GM12878 (cell line): Measurements from ENCODE around the gene CARD16. TPM values are rescaled to one million over a fixed set of nuclear protein-coding genes. Genes with fewer than 3 reads are reported as not detected.
"Not testable (repeated sequence)": the region's sequence is repeated elsewhere in the genome, so short reads cannot be mapped to it uniquely, and the experiment has no call there.

Experiments
- ATAC-seq: fragments of 200-7000 bp; cut with Tn5 transposase; 3 replicates; pipeline ENCODE4 v1.9.1; 2020; ENCODE audit warnings: mild to moderate bottlenecking, moderate library complexity
- Bru-seq: library from RNA; stranded (reverse); fragments of 400-500 nt; gene quantifications from one replicate; lab custom pipeline; 2021; lab: Mats Ljungman, UMichigan
- BruChase-seq, 2 experiments: library from RNA; stranded (reverse); fragments of 400-500 nt; gene quantifications; one replicate each; lab custom pipeline; 2021; lab: Mats Ljungman, UMichigan
- BruUV-seq: library from RNA; stranded (reverse); fragments of 400-500 nt; replicated peaks from 2 replicates; lab custom pipeline; 2021; lab: Mats Ljungman, UMichigan
- CTCF ChIA-PET: fragments of 300-600 bp; sonication (Branson Sonifier 250); formaldehyde crosslinking; extraction: SDS; loops from one replicate; lab custom pipeline; 2021; ENCODE audit warnings: inconsistent platforms; lab: Yijun Ruan, JAX
- POLR2A ChIA-PET: fragments of 350-600 bp; formaldehyde crosslinking; extraction: SDS; loops from one replicate; lab custom pipeline; 2021; ENCODE audit warnings: inconsistent platforms; lab: Charles Lee
- RAD21 ChIA-PET: fragments of 300-600 bp; sonication (Branson Sonifier 250); formaldehyde crosslinking; loops from one replicate; lab custom pipeline; 2023; ENCODE audit warnings: antibody characterized with exemption; ENCODE audit not compliant: unreplicated experiment; lab: Charles Lee
- SMC1A ChIA-PET: fragments of 300-600 bp; sonication (Branson Sonifier 250); formaldehyde crosslinking; loops from one replicate; lab custom pipeline; 2023; ENCODE audit not compliant: unreplicated experiment, uncharacterized antibody; lab: Charles Lee
- DNase-seq: peaks from one replicate; pipeline ENCODE4 v3.0.0-alpha.2; 2011; ENCODE audit warnings: low read depth, low spot score
- FAIRE-seq: peaks from 3 replicates; lab custom pipeline; 2011; peaks lifted over from hg19 to GRCh38; lab: Jason Lieb, UNC
- H2AFZ ChIP-seq: 2 replicates; pipeline ENCODE4 v1.6.0; 2011; ENCODE audit warnings: low read depth, low read length, control low read depth; ENCODE audit not compliant: control insufficient read depth
- H3K27ac ChIP-seq: 2 replicates; pipeline ENCODE4 v1.5.1; 2011; ENCODE audit warnings: control low read depth; ENCODE audit not compliant: control insufficient read depth, insufficient read depth
- H3K27me3 ChIP-seq, 2 experiments: replicated peaks in 1 of 2; 2 replicates each; pipeline versions ENCODE4 v1.6.0 to v1.6.1; 2011; ENCODE audit warnings: low read length in 1 of 2; ENCODE audit not compliant: control insufficient read depth in 2 of 2, insufficient read depth in 2 of 2
- H3K36me3 ChIP-seq, 2 experiments: 2 replicates each; pipeline ENCODE4 v1.5.1; 2011; ENCODE audit warnings: low read length in 1 of 2; ENCODE audit not compliant: control insufficient read depth in 2 of 2, insufficient read depth in 2 of 2
- H3K4me1 ChIP-seq: 2 replicates; pipeline ENCODE4 v1.6.1; 2011; ENCODE audit warnings: mild to moderate bottlenecking, low read length, moderate library complexity, mixed read lengths; ENCODE audit not compliant: control insufficient read depth, insufficient read depth
- H3K4me2 ChIP-seq: 2 replicates; pipeline ENCODE4 v1.6.0; 2011; ENCODE audit warnings: control low read depth; ENCODE audit not compliant: control insufficient read depth, insufficient read depth
- H3K4me3 ChIP-seq: fragments of 200-600 bp; sonication (generic); 2 replicates; pipeline ENCODE4 v1.5.1; 2016
- H3K79me2 ChIP-seq: 2 replicates; pipeline ENCODE4 v1.6.0; 2011; ENCODE audit warnings: low read length; ENCODE audit not compliant: control insufficient read depth, insufficient read depth
- H3K9ac ChIP-seq: 2 replicates; pipeline ENCODE4 v1.8.0; 2011; ENCODE audit warnings: low read length, control low read depth, mixed read lengths; ENCODE audit not compliant: control insufficient read depth, insufficient read depth
- H3K9me3 ChIP-seq: replicated peaks from 3 replicates; pipeline ENCODE4 v1.5.1; 2011; ENCODE audit warnings: mild to moderate bottlenecking, low read length; ENCODE audit not compliant: control insufficient read depth, insufficient read depth
- H4K20me1 ChIP-seq: 2 replicates; pipeline ENCODE4 v1.6.0; 2011; ENCODE audit not compliant: control insufficient read depth, insufficient read depth
- IKZF1 ChIP-seq: fragments of 450-650 bp; conservative IDR thresholded peaks from 2 replicates; pipeline ENCODE4 v1.6.1; 2017; ENCODE audit warnings: antibody characterized with exemption, mild to moderate bottlenecking
- IKZF2 ChIP-seq, 2 experiments: fragments of 450-650 bp; IDR thresholded peaks; 2 replicates each; pipeline ENCODE4 v1.6.1; 2017; ENCODE audit warnings: mild to moderate bottlenecking in 2 of 2, moderate library complexity in 2 of 2
- NBN ChIP-seq: fragments of 450-650 bp; IDR thresholded peaks from 2 replicates; pipeline ENCODE4 v1.6.1; 2016
- POLR2A ChIP-seq: IDR thresholded peaks from 2 replicates; pipeline ENCODE4 v1.6.1; 2011; ENCODE audit warnings: low read depth, mild to moderate bottlenecking, low read length
- POLR2AphosphoS5 ChIP-seq: IDR thresholded peaks from 2 replicates; pipeline ENCODE4 v1.6.1; 2011; ENCODE audit warnings: mild to moderate bottlenecking, low read length, inconsistent platforms
- POU2F2 ChIP-seq: IDR thresholded peaks from 3 replicates; pipeline ENCODE4 v1.6.1; 2011; ENCODE audit warnings: low read depth, mild to moderate bottlenecking, low read length, borderline replicate concordance
- YY1 ChIP-seq: IDR thresholded peaks from 2 replicates; pipeline ENCODE4 v1.6.1; 2011; ENCODE audit warnings: low read depth, mild to moderate bottlenecking, low read length
- WGBS: methylation state at CpG from one replicate; pipeline ENCODE4 v1.1.6; 2016; ENCODE audit warnings: low lambda C conversion rate; ENCODE audit not compliant: insufficient replicate concordance, insufficient coverage; ENCODE audit errors: missing lambda C conversion rate; 5-methylcytosine and 5-hydroxymethylcytosine counted together
- in situ Hi-C: fragments of 300-500 bp; cut with MboI; formaldehyde crosslinking; loops from 9 replicates; pipeline ENCODE4 v1.14.3; 2018; ENCODE audit warnings: mixed read lengths
- intact Hi-C: fragments of 100-400 bp; cut with micrococcal nuclease; formaldehyde crosslinking; loops from one replicate; pipeline ENCODE4 v1.14.2; 2022; ENCODE audit not compliant: unreplicated experiment
- long read RNA-seq, 2 experiments: library from polyadenylated mRNA; unstranded; transcript quantifications; one replicate each; pipeline ENCODE4 v2.0.0, GENCODE V29; 2019 to 2020
- polyA minus RNA-seq, 3 experiments: library from RNA; depleted of rRNA, polyadenylated mRNA; stranded (reverse); fragments of >200 nt; gene quantifications; 2 replicates each; pipeline ENCODE4 v1.2.3, GENCODE V29; 2011
- polyA plus RNA-seq, 11 experiments: library from polyadenylated mRNA; depleted of rRNA in 4 of 11; unstranded in 6 of 11; stranded (reverse) in 5 of 11; fragments of >200 nt; fragmentation: Nextera tagmentation in 4 of 11; fragmentation: Illumina TruSeq in 1 of 11; extraction: Ambion mirVana in 4 of 11; extraction: Trizol in 1 of 11; gene quantifications; 1 replicate in 1 of 11; 2 replicates in 10 of 11; pipeline versions ENCODE4 v1.2.1 to v1.2.3, GENCODE V29; 2011 to 2016; ENCODE audit warnings: inconsistent platforms in 2 of 11, missing spikeins in 2 of 11, low read depth in 1 of 11
- total RNA-seq, 4 experiments: library from RNA; depleted of rRNA in 3 of 4; stranded (reverse); fragments of >200 nt in 3 of 4; fragmentation: Illumina TruSeq in 1 of 4; extraction: Trizol in 1 of 4; gene quantifications; 2 replicates each; pipeline versions ENCODE4 v1.2.1 to v1.2.3, GENCODE V29; 2013 to 2021
- TF ChIP-seq, protein P1 (sequence below): fragments of 450-650 bp; IDR thresholded peaks from 2 replicates; pipeline ENCODE4 v1.6.1; 2017; ENCODE audit warnings: low read depth, mild to moderate bottlenecking, moderate library complexity

Gene CARD16
- 18.0 and 24.7 TPM in 2 replicates for total RNA-seq (2013; cell fraction: nucleolus; rRNA removed)
- total RNA-seq (2014; rRNA removed) = 11.8 and 13.8 TPM in 2 replicates
- 17.1 and 19.9 TPM in 2 replicates for total RNA-seq (2014; rRNA removed; fragmentation: Illumina TruSeq; extraction: Trizol)
- total RNA-seq (2021) = 13.5 and 15.1 TPM in 2 replicates
- polyA plus RNA-seq (2011; ENCODE audit: low read depth) = 87.6 TPM
- 22.2 and 31.3 TPM in 2 replicates for polyA plus RNA-seq (2011; rRNA removed)
- 9.1 and 15.0 TPM in 2 replicates for polyA plus RNA-seq (2011; cell fraction: cytosol; rRNA removed)
- polyA plus RNA-seq (2011; cell fraction: nucleus; rRNA removed) = 6.9 and 8.1 TPM in 2 replicates
- polyA plus RNA-seq (2012) = 18.0 and 22.2 TPM in 2 replicates
- polyA plus RNA-seq (2014; fragmentation: Illumina TruSeq; extraction: Trizol) = 25.3 and 29.6 TPM in 2 replicates
- 10 to 100 TPM; 75.8 to 76.3 TPM for polyA plus RNA-seq (2014; fragmentation: Nextera tagmentation; extraction: Ambion mirVana)
- polyA plus RNA-seq (2014; rRNA removed) = 20.1 and 25.7 TPM in 2 replicates
- 10 to 100 TPM; 29.9 to 30.3 TPM for polyA plus RNA-seq (2016; fragmentation: Nextera tagmentation; extraction: Ambion mirVana)
- polyA minus RNA-seq (2011; rRNA and poly(A)+ RNA removed) = 6.1 and 12.3 TPM in 2 replicates
- 2.0 and 3.7 TPM in 2 replicates for polyA minus RNA-seq (2011; cell fraction: cytosol; rRNA and poly(A)+ RNA removed)
- 10.7 and 10.9 TPM in 2 replicates for polyA minus RNA-seq (2011; cell fraction: nucleus; rRNA and poly(A)+ RNA removed)
- Bru-seq, nascent RNA = percentile 39 among the genes with signal in this experiment
- BruChase-seq, experiment 1, labeled RNA remaining after a 6-hour chase = percentile 20 among the genes with signal in this experiment
- BruChase-seq, experiment 2, labeled RNA remaining after a 2-hour chase = percentile 18 among the genes with signal in this experiment
- long read RNA-seq, experiment 1, partial matches to known transcripts = 3 of 9 reads
- long read RNA-seq, experiment 1, other reads (novel, unspliced or antisense) = 0 of 9 reads
- long read RNA-seq, experiment 2, transcript CARD16-202 (3 exons, 686 nt) = major isoform, 10 of 22 reads
- long read RNA-seq, experiment 2, transcript CARD16-201 (4 exons, 613 nt) = major isoform, 10 of 22 reads
- long read RNA-seq, experiment 2, partial matches to known transcripts = 2 of 22 reads
- long read RNA-seq, experiment 2, other reads (novel, unspliced or antisense) = 0 of 22 reads

DNA sequence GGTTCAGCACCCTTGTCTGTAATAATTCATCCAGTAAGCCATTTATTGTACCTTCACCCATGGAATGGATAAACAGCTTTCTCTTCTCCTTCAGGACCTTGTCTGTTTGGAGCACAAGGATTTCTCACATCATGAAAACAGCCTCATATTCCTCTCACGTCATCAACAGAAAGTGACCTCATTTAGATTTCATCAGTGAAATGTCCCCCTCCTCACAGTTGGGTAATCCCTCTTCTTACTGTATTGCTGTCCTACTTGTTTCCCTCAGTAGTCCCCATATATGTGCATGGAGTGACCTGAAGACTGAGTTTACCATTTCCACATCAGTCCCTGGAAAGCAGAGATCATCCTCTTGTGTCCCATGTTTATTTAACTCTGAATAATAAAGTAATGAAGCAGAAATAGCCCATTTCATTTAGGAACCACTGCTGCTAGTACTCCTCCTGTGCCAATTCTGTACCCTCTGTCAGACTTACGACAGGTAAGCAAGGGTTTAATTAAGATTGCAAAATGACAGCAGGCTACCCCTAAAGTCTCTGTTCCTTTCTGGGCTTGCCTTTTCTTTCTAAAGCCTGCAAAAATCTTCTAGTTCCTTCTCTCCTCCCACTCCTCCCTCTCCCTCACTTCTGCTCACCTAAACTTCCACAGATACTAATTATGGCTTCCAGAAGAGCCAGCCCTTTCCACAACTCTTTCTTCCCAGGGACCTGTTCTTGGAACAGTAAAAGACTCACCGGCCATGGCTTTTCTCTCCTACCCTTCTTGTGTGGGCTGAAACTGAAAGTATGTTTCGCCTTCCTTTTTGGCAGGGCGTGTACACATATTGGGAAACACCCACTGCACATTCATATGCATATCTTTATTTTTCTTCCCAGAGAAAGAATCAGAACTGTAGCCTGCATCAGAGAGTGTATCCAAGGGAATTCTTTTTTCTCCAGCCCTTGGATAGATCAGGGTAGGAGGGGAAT is at the start of gene CARD16:
Gene CARD16 (minus strand): TSS at position 779 of the 968 bp plus-strand sequence. CDS start 38 bp downstream, at position 741.
- H4K20me1 ChIP-seq, H3K27ac ChIP-seq, H3K79me2 ChIP-seq, H3K9me3 ChIP-seq, H3K36me3 ChIP-seq, DNase-seq, intact Hi-C loops, in situ Hi-C loops, H3K27me3 ChIP-seq, H3K4me1 ChIP-seq: not testable (repeated sequence)
- TSS peak; percentile 82 for BruUV-seq
- CTCF ChIA-PET = interaction anchor here (1.0 to 1.7 kb wide), 2 partner anchors 9 to 47 kb away, joined by 4 to 5 read pairs; partner anchors contain the start of gene CASP1
- POLR2A ChIA-PET = interaction anchor here (1.7 to 2.0 kb wide), 2 partner anchors 9 to 11 kb away, joined by 6 read pairs; partner anchors contain the start of gene CASP1
- peak; percentile 98 for ATAC-seq
- peak within 1 kb of the TSS; percentile 17 for H3K4me2 ChIP-seq
- peak within 1 kb of the TSS; percentile 85 for H3K4me3 ChIP-seq
- peak; percentile 65 for TF ChIP-seq POLR2AphosphoS5
- TF ChIP-seq, protein P1, sequence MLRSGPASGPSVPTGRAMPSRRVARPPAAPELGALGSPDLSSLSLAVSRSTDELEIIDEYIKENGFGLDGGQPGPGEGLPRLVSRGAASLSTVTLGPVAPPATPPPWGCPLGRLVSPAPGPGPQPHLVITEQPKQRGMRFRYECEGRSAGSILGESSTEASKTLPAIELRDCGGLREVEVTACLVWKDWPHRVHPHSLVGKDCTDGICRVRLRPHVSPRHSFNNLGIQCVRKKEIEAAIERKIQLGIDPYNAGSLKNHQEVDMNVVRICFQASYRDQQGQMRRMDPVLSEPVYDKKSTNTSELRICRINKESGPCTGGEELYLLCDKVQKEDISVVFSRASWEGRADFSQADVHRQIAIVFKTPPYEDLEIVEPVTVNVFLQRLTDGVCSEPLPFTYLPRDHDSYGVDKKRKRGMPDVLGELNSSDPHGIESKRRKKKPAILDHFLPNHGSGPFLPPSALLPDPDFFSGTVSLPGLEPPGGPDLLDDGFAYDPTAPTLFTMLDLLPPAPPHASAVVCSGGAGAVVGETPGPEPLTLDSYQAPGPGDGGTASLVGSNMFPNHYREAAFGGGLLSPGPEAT = 0 out of 2 replicates have a peak, but pooled peaks have one; percentile 35
- TF ChIP-seq NBN = peak; percentile 55; the same call in 1 of the 2 replicates
- TF ChIP-seq POLR2A = peak; percentile 38; the same call in 1 of the 2 replicates
- TF ChIP-seq YY1 = 0 out of 2 replicates have a peak, but pooled peaks have one; percentile 17
- TF ChIP-seq POU2F2 = peak; percentile 83; the same call in 1 of the 3 replicates
- TF ChIP-seq IKZF1 = peak; percentile 32; the same call in 1 of the 2 replicates
- TF ChIP-seq IKZF2 (IDR thresholded peaks at IDR 0.05) = peak in 1 of 2 experiments; percentile 55; a peak in 1 of 4 replicates
- FAIRE-seq = peak; percentile 84
- 4% methylated on average over 5 of the region's 5 CpGs for WGBS
- peak within 1 kb of the TSS; percentile 66 for H3K9ac ChIP-seq
- SMC1A ChIA-PET = interaction anchor here (1.4 to 1.8 kb wide), 2 partner anchors 9 to 13 kb away, joined by 5 to 21 read pairs; no protein-coding TSS in a partner anchor
- peak within 1 kb of the TSS; percentile 86 for H2AFZ ChIP-seq
- RAD21 ChIA-PET = interaction anchor here (1.4 to 1.8 kb wide), 2 partner anchors 10 to 11 kb away, joined by 3 to 9 read pairs; partner anchors contain the start of gene CASP1
